GM18867 (cell line): Measurements from ENCODE around the gene SUPT6H.
"Not testable (repeated sequence)": the region's sequence is repeated elsewhere in the genome, so short reads cannot be mapped to it uniquely, and the experiment has no call there.

Experiments
- ATAC-seq: cut with Tn5 transposase; IDR thresholded peaks from one replicate; pipeline ENCODE4 v1.9.1; 2021; ENCODE audit warnings: mild to moderate bottlenecking, moderate library complexity; ENCODE audit not compliant: unreplicated experiment

Gene SUPT6H

DNA sequence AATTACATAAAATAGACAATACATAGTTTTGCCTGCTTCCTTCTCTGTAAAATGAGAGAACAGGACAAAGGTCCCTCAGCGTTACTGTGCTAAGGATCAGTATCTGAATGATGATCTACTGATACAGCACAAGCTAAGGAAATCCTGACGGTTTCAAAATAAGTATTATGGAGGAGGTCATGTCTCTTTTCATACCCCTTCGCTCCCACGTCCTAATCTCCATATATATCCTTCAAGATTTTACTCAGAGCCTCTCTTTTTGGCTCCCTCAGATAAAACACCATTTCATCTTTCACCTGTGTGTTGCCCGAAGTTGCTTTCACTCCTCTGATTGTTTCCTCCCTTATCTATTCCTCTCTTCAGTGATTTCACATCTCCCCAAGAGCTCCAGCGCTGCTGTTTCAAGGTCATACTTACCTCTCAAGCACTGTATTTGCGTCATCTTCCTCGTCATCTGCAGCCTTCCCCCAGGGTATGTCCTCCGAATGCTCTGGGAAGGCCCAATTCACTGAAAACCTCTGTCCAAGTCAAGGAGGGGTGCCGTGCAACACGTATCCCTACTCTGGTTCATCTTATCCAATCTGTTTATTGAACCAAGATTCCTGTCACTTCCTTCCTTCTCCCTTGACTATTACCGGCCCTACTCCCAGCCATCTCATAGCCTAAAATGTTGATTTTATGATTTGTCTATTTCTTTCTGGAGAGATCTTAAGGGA lies 15.8 kb upstream of the SUPT6H start:
- ATAC-seq: no peak

- no peak for ATAC-seq
These were observed 13.3 kb upstream of the SUPT6H start for GRCh38 chr17:28648698-28649097.

DNA sequence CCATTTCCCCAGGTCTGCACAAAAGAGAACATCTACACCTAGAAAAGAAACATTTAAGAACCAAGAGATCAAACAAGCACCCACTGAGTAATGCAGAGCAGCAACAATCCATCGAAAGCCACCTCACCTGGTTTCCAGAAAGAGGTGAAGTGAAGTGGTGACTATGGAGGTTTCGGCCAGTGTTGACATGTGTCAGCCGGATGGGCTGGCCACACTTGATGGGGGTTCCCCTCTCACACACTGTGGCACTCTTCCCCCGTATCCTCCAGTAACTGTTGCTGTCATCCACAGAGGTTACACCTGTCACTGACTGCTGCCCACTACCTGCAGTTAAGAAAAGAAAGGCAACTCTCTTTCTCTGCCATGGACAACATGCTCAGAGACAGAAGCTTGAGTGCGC lies 6.8 kb upstream of the SUPT6H start:
- ATAC-seq: no peak

DNA sequence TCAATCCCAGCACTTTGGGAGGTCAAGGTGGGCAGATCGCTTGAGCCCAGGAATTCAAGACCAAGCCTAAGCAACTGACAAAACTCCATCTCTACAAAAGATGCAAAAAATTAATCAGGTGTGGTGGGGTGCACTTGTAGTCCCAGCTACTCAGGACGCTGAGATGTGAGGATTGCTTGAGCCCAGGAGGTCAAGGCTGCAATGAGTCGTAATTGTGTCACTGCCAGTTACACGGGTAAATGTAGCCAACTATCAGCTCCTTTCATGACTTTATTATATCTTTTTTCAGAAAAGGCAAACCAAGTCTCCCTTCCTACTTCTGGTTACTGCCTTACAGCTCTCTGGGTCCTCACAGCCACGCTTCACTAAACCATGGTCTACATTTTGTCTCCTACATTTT lies 4.2 kb upstream of the SUPT6H start:
- no peak for ATAC-seq

GRCh38 chr17:28658342-28658741 lies 3.7 kb upstream of the SUPT6H start:
- not testable (repeated sequence) for ATAC-seq

DNA sequence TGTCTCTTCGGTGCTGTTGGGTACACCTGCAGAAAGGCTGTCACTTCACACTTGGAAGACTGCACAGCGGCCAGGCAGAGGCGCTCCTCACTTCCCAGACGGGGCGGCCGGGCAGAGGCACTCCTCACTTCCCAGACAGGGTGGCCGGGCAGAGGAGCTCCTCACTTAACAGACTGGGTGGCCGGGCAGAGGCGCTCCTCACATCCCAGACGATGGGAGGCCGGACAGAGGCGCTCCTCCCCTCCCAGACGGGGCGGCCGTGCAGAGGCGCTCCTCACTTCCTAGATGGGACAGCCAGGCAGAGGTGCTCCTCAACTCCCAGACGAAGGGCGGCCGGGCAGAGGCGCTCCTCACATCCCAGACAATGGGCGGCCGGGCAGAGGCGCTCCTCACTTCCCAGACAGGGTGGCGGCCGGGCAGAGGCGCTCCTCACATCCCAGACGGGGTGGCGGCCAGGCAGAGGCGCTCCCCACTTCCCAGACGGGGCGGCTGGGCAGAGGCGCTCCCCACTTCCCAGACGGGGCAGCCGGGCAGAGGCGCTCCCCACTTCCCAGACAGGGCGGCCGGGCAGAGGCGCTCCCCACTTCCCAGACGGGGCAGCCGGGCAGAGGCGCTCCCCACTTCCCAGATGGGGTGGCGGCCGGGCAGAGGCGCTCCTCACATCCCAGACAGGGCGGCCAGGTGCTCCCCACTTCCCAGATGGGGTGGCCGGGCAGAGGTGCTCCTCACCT lies 3.1 kb upstream of the SUPT6H start:
- ATAC-seq: not testable (repeated sequence)

- ATAC-seq: not testable (repeated sequence)
These were observed 2.5 kb upstream of the SUPT6H start for GRCh38 chr17:28659497-28659881.

DNA sequence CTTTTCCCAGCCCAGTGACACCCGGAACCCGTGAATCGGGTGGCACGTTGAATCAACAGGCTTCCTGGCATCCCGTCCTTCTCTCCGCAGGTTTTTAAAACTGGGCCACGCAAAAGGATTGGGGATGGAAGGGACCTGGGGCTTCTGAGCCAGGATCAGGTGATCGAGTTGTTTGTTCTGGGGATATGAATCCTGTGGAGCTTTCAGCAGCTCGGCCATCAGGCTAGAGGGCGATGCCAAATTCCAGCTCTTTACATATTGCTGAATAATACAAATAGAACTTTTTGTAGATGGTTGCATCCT lies 473 bp downstream of the SUPT6H start:
- ATAC-seq: no peak

DNA sequence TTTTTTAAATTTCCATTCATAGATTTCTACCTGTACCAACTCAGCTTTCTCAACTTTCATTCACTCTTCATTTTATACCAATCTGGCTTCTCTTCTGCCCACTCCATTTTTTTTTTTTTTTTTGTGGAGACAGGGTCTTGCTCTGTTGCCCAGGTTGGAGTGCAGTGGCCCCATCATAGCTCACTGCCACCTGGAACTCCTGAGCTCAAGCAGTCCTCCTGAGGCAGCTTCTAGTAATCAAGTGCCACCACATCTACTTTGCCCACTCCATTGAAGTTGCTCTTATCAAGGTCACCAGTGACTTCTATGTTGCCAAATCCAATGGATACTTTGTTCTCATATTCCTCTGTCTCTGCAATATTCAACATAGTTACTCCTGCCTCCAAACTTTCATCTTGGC lies 1.7 kb downstream of the SUPT6H start:
- ATAC-seq: no peak

GRCh38 chr17:28665994-28666393 lies 4.0 kb downstream of the SUPT6H start:
- no peak for ATAC-seq

- no peak for ATAC-seq
These were observed 5.9 kb downstream of the SUPT6H start for GRCh38 chr17:28667870-28668269.

DNA sequence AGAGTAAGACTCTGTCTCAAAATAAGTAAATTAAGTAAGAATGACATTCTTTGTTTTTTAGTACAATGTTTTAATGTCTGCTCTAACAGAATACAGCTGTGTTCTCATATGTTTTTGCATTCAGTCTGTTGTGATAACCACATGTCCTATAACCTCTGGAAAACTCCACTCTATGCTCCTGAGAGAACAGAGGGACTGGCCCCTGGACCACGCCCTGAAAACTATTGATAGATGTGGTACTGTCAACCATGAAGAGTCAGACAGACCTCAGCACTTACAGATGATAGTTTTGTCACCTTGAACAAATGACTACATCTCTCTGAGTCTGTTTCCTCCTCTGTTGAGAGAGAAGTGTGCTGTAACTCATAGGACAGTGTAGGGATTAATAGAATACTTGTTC lies 7.9 kb downstream of the SUPT6H start:
- no peak for ATAC-seq

- no peak for ATAC-seq
These were observed 13.5 kb downstream of the SUPT6H start for GRCh38 chr17:28675490-28675889.

DNA sequence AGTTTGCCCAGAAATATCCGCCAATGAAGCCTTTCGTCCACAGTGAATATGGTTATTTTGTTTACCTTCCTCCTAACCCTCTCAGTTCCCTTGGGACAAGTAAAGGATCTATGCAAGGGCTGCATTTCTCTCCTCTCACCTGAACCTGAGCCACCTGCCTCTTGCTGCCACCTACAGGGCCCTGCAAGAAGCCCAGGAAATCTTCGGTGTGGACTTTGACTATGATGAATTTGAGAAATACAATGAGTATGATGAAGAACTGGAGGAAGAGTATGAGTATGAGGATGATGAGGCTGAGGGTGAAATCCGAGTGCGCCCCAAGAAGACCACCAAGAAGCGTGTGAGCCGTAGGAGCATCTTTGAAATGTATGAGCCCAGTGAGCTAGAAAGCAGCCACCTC lies 14.0 kb downstream of the SUPT6H start:
- no peak for ATAC-seq

- no peak for ATAC-seq
These were observed 20.6 kb downstream of the SUPT6H start for GRCh38 chr17:28682655-28683054.

DNA sequence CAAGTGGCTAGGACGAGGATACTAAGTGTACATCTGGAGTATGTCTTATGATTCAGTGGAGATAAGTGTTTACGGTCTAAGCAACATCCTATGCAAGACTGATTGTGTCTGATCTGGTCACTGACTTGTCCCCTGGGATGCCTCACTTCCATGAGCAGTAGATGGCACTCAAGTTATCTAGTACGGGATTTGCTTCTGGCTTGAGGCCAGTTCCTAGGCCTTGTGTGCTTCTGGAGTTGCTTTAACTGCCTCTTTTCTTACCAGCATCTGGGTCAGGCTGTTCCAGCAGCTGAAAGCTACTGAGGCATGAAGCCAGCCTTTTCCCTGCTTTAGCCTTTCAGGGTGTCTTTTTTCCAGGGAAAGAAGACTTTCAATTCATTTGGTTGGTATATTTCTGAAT lies 23.0 kb downstream of the SUPT6H start:
- no peak for ATAC-seq

GRCh38 chr17:28685366-28685765 lies 23.4 kb downstream of the SUPT6H start:
- ATAC-seq: no peak

GRCh38 chr17:28686296-28686695 lies 24.3 kb downstream of the SUPT6H start:
- no peak for ATAC-seq

- no peak for ATAC-seq
These were observed 26.5 kb downstream of the SUPT6H start for GRCh38 chr17:28688481-28688880.

DNA sequence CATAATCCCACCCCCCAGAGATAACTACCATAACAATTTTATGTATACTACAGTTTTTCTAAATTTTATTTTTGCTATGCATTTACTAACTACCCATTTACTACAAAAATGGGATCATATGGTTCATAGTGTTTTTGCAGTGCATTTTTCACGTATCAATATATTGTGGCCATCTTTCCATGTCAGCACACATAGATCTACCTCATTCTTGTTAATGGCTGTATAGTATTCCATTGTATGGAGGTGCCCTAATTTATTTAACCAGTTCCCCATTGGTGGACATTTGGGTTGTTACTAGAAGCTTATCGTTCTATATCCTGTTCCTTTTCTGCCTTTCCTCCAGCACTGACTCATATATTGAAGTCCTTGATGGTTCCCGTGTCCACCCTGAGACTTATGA lies 27.0 kb downstream of the SUPT6H start:
- ATAC-seq: no peak

DNA sequence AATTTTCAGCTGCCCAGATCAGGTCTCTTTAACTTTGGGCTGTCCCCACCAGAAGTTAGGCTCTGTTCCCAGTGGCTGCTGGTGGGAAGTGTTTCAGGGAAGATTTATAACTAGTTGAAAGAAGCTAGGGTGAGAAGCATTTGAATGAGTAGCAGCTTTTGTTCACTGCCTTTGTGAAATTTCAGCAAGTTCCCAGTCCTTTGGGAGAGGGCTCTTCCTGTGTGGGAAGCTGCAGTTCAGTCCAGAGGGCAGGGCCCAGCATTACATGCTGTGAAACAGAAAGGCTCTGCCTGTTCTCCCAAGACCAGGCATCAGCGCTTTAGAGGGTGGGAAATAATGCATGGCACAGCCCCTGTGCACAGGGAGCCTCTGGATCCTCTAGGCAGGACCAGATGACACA lies 31.9 kb downstream of the SUPT6H start:
- ATAC-seq: no peak

DNA sequence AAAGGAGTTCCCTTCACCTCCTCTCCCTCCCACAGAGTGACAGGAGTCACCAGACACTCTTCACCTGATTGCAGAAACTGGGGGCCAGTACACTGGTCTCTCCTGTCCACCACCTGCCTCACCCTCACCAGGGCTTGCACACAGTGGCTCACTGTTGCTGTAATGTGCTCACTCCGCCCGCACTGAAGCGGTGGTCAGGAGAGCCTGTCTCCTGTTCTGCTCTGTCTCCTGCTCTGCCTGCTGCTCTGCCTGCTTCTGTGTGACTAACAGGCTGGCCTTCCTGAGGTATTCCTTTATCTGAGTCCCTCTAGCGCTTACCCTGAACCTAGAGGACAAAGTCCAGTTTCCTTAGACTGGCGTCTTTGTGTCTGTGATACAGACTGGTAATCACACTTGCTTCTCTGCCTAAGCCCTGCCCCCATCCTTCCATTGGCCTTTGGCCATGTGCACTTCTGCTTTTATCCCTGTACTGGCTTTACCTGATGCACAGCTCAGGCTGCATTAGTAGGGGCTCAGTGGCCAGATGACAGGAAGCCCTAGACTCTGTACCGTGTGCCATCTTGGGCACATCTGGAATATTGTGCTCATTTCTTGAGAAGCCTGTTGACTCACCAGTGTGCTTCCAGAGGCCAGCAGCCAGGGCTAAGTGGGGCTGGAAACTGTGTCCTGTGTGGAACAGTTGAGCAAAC lies 36.4 kb downstream of the SUPT6H start:
- ATAC-seq: no peak
